Left colon (tissue), 2 donors: ENCODE results near the gene AHSG. TPM values are rescaled to one million over a fixed set of nuclear protein-coding genes. Genes with fewer than 3 reads are reported as not detected.
"Not testable (repeated sequence)": the region's sequence is repeated elsewhere in the genome, so short reads cannot be mapped to it uniquely, and the experiment has no call there.

Source experiments
- ATAC-seq: fragments of 200-7000 bp; cut with Tn5 transposase; one replicate; pipeline ENCODE4 v1.9.1; 2020; ENCODE audit warnings: mild to moderate bottlenecking, moderate library complexity
- DNase-seq, 2 donors: peaks; one replicate each; pipeline ENCODE4 v3.0.0-alpha.2; 2020
- intact Hi-C, 2 donors: fragments of 100-400 bp; cut with DNase I in 1 of 2; cut with micrococcal nuclease in 1 of 2; formaldehyde crosslinking; loops; one replicate each; pipeline versions ENCODE4 v1.11.2 to v1.14.0; 2022; cut with DNase I, micrococcal nuclease
- total RNA-seq, 2 donors: library from RNA; stranded (reverse); fragmentation: NEBNext Ultra II Directional; extraction: Animal tissue kit (Norgen Biotek cat#: 25700); gene quantifications; one replicate each; pipeline ENCODE4 v1.2.1, GENCODE V29; 2021
- donor health status: DM: no; HTN: no; CAD: no.
- donor health status: DM: yes; HTN: yes; CAD: no.

The AHSG gene
- total RNA-seq, 2 donors from 2014 or later: not detected

DNA sequence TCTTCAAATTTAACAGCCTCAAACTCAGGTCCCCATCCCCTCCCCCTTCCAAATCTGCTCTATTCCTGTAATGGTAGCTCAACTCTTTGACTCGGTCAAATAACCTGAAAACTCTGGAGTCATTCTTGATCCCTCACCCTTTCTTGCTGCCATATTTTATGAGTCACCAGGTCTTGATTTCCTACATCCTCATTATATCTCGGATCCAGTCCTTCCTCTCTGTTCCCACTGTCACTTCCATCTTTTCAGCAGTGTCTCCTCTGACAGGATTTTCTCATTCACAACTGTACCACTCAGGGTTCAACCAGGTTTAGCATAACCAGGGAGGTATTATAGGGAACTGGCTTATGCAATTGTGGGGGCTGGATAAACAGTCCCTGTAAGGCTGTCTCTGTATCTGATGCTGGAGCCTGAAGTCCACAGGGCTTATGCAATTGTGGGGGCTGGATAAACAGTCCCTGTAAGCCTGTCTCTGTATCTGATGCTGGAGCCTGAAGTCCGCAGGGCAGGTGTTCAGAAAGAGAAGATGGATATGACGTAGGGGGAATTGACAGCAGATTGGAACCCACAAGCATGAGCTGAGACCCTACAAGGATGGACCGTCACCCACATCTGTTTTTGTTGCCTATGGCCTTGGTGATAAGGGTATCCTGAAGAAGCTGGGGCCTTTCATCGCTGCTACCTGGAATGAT lies 18.2 kb downstream of the AHSG start:
- intact Hi-C loops: no loop called here
- DNase-seq (no peak), ATAC-seq (no peak)

DNA sequence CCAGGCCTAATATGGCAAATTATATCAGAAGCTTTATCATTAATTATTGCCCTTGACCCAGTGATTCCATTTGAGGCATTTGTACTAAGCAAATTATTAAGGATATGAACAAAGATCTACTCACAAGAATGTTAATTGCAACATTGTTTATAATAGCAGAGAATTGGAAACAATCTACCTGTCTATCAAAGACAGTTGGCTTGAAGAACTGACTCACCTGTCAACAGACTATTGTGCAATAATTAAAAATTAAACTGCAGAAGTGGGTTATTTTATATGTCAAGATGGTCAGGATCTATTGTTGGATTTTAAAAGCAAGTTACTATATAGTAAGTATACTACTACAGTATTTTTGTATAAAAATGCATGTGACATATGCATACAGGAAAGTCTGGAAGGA lies 20.6 kb downstream of the AHSG start:
- ATAC-seq (no peak), DNase-seq (no peak)
- intact Hi-C loops: no loop called here

DNA sequence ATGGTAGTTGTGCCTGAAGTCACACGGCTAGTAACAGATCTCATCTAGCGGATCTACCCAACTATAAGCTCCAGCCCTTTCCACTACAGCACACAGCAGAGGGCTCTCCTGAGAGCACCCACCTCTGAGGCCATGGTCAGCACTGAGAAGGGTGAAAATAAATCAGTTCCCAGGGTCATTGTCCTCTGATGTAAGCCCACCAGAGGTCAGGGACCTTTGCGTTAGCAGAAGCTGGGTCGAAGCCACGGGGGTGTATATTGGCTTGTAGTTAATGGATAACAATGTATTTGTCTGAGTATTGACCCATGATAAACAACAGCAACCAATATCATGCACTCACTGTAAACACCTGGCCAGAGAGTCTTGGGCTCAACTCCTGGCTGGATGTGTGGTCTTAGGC lies 21.3 kb downstream of the AHSG start:
- DNase-seq, ATAC-seq, intact Hi-C loops: not testable (repeated sequence)

DNA sequence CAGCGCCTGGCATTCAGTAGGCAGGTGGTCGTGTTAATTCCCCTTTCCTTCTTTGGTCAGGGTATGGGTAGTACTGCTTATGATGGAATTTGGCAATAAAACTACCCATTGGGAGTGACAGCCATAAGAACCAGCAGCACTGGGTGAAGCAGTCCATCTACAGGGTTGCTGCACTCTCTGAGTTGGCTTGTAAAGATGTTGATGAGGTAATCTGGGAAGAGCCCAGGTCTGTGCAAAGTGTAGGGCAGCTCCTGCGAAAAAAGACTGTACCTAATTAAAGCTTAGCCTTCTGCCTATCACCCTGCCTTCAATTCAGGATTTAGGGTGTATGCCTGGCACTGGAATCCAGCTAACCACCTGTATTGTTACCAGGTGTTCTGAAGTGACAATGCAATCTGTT lies 22.7 kb downstream of the AHSG start:
- DNase-seq (no peak), ATAC-seq (peak; percentile 47)
- intact Hi-C loops: no loop called here

DNA sequence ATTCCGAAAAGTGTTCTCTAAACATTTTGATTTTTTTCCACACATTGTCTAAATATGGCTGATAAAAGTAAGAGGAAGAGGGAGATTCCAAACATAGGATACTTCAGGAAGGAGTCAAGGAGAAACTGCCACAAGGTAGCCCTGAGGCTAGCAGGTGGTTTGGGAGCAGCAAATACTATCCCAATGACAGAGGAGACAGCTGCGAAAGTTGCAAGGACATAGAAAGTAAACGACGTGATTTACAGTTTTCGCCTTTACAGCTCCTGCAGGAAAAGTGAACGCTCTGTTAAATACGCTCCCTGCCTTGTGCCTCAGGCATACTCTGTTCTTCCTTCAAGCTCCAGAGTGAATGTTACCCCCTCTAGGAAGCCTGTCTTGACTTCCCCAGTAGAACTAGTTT lies 23.7 kb downstream of the AHSG start:
- intact Hi-C loops: no loop called here
- DNase-seq (no peak), ATAC-seq (no peak)

DNA sequence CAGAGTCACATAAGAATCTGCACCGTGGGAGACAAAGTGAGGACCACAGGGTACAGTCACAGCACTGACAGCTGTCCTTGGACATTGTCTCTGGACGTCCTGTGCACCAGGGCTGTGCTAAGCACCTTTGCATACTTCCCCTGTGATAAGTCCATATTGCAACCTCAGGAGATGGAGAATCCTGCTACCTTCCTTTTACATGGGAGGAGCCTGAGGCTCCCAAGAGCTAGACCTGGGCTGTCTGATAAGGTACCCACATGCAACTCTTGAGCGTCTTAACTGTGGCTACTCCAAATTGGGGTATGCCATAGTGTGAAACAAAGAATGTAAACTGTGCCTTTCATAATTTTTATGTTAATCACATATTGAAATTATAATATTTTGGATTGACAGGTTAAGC lies 24.8 kb downstream of the AHSG start:
- DNase-seq: no peak
- intact Hi-C loops: no loop called here
- no peak for ATAC-seq

DNA sequence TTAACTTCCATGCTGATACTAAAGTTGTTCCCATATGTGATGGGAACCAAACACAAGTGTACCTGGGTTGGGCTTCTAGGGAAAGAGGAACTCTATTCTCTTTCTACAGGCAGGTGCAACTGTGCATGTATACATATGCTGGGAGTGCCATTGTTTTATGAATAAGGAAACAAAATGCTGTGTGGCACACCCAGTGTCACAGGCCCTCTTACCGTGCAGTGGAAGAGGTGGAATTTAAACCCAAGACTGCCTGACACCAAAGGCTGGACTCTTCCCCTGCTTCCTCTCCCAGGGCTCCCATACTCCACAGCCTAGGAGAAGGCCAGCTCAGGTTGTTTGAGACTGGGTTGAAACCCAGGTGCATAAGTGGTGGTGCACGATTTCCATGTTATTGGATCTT lies 25.4 kb downstream of the AHSG start:
- intact Hi-C loops: no loop called here
- peak; percentile 99 for ATAC-seq
- peak; percentile 51 to 63 for DNase-seq

DNA sequence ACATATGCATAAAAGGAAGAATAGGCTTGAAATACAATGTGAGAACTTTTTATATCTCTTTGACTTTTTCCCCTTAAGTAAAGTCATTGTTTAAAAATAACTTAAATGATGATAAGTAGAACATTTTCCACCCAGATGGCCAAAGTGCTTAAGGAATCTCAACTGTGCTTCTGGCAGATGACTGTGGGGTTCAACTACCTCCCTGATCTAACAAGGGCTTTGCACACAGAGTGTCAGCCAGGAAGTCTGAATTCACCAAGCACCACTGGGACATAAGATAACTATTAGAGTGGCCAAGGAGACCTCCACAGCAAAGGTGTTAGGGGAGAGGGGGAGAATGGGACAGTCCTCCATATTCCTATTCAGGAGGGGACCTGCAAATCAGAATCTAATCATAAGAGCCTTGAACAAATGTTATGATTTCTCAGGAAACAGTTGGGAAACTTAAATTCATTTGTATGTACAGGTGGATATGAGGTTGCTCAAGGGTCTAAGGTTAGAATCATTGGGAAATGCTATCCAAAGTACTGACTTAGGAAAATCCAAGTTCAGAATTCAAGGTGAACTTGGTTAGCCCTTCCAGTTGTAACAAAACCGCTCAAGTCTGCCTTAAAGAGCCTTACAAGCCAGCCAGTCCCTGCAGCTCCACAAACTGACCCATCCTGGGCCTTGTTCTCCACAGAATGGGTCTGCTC lies 27.1 kb downstream of the AHSG start, which contains the start of gene FETUB:
Gene FETUB, plus strand, starts transcription at position 622 of the 695 bp plus-strand sequence. Its CDS starts 62 bp downstream, at position 684.
- DNase-seq: no peak
- intact Hi-C loops: no loop called here
- no peak for ATAC-seq

DNA sequence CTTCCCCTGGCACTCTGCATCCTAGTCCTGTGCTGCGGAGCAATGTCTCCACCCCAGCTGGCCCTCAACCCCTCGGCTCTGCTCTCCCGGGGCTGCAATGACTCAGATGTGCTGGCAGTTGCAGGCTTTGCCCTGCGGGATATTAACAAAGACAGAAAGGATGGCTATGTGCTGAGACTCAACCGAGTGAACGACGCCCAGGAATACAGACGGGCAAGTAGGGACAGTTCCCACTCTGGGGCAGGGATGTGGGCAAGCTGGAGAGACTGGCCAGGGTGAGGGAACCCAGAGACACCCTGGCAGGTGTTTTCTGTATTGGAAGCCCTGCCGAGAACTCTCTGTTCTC lies 27.6 kb downstream of the AHSG start:
- intact Hi-C loops: no loop called here
- ATAC-seq (no peak), DNase-seq (no peak)

DNA sequence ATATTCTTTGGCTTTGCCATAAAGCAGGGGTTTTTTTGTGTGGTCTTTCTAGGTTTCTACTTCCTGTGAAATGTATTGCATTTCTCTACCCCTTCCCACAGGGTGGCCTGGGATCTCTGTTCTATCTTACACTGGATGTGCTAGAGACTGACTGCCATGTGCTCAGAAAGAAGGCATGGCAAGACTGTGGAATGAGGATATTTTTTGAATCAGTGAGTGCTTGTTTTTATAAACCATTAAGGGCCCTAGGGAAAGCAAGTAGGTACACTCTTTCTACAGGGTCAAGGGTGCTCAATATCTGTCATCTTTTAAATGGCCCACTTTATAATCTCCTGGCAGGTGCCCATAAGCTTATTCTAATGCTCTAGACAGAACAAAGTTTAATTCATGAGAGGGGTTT lies 28.1 kb downstream of the AHSG start:
- ATAC-seq: no peak
- intact Hi-C loops: no loop called here
- DNase-seq: no peak

DNA sequence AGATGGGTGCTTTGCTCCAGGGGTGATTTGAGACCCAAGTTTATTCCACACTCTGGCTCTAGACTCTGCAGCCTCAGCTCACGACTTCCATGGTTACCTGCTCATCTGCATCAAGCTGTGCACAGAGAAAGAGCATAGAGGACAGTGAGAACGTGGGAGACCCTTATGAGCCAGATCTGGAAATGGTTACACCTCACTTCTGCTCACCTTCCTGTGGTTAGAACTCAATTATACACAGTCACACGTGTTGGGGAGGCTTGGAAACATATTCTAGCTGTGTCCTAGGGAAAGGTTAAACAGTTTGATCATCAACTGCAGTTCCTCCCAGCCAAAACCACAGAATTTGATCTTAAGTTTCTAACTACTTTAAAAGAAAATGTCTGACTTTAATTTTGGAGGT lies 29.2 kb downstream of the AHSG start:
- intact Hi-C loops: no loop called here
- ATAC-seq: no peak
- DNase-seq: no peak

DNA sequence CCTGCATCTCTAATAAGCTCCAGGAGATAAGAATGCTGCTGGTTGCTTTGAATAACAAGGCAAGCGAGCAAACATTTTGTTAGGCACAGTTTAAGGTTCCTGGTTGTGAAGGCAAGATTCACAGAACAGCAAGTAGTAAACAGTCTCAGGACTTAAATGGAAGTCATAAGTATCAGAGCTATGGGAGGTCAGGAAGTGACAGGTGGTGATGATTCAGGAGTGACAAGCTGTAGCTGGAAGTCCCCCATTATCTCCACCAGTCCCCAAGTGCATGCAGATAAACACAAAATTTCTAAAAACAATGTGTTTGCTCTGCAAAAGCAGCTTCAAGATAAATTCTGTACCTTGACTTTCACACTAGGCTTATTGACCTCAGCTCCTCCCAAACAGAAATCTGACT lies 30.6 kb downstream of the AHSG start:
- intact Hi-C loops: no loop called here
- ATAC-seq (no peak), DNase-seq (no peak)

DNA sequence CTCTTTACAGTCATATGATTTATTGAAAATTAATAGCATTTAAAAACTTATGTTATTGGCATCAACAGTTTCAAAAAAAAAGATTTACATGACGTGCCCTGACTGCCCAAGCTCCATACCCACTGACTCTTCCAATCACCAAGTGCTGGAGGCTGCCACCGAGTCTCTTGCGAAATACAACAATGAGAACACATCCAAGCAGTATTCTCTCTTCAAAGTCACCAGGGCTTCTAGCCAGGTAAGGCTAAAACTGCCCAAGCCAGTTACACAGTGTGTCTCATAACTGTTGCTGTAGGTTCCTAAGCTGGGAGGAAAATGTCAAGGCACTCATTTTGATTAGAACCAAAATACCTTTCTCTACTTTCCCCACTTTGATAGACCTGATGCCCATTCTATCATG lies 31.8 kb downstream of the AHSG start:
- ATAC-seq: no peak

DNA sequence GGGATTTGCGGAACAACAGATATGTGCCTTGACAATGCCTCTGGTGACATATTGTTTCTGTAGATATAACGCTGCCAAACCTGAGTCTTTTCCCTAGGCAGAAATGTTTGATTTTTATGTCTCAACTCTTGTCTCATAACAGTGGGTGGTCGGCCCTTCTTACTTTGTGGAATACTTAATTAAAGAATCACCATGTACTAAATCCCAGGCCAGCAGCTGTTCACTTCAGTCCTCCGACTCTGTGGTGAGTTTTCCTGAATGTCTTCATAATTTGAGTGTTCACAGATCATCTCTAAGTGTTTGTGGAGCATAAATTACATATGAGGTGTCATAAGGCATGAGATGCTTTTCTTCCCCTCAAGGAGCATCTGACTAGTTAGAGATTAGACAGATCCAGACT lies 33.2 kb downstream of the AHSG start:
- DNase-seq (no peak), ATAC-seq (no peak)
- intact Hi-C loops: no loop called here

More for the DNA sequence above, 31.8 kb downstream of the AHSG start:
- no peak for DNase-seq
- intact Hi-C loops: no loop called here

DNA sequence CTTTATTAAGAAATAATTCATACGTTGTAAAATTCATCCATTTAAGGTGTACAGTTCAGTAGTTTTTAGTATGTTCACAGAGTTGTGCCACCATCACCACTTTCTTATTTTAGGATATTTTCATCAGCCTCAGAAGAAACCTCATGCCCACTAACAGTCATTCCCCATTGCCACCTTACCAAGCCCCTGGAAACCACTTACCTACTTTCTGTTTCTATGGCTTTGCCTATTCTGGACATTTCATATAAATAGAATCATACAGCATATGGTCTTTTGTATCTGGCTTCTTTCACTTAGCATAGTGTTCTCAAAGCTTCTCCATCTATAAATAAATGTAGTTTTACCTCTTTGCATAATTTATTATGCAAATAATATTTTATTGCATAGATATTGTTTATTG lies 34.0 kb downstream of the AHSG start:
- no peak for DNase-seq
- ATAC-seq: no peak
- intact Hi-C loops: no loop called here

DNA sequence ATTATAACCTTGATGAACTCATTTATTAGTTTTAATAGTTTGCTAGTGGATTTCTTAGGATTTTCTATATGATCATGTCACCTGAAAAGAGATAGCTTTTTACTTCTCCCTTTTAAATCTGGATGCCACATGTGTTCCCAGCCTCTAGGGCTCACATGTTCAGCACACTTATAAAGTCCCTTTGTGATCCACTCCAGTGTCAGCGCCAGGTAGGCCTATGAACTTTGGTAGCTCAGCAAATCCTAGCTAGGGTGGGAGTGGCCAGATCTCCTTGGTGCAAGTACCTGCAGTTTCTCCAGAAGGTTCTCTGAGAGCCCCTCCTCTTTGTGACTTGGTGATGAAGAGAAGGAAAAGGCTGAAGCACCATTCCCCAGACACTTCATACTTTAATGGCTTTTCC lies 36.0 kb downstream of the AHSG start:
- ATAC-seq: no peak
- intact Hi-C loops: no loop called here
- no peak for DNase-seq

DNA sequence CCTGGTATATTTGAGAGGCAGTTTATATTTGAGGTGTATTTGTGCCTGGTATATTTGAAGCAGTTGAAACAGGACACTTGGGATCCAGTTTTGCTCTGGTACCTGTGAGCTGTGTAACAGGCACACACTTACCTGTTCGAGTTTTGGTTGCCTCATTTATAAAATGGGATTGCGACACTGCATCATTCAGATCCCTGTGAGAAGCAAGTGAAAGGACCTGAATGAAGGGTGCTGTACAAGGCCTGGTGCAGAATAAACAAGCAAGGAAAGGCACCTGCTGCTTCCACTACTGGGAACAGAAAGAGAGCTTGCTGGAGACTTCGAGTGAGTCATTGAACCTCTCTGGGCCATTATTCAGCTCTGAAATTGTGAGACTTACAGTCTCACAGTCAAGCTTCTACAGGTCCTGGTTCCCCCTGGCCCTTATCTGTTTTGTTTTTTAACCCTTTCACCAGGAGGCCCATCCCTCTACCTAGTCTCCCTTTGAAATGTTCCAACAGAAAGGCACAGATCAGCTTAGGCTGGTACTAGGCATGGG lies 38.9 kb downstream of the AHSG start:
- no peak for DNase-seq
- intact Hi-C loops: no loop called here
- ATAC-seq: no peak

DNA sequence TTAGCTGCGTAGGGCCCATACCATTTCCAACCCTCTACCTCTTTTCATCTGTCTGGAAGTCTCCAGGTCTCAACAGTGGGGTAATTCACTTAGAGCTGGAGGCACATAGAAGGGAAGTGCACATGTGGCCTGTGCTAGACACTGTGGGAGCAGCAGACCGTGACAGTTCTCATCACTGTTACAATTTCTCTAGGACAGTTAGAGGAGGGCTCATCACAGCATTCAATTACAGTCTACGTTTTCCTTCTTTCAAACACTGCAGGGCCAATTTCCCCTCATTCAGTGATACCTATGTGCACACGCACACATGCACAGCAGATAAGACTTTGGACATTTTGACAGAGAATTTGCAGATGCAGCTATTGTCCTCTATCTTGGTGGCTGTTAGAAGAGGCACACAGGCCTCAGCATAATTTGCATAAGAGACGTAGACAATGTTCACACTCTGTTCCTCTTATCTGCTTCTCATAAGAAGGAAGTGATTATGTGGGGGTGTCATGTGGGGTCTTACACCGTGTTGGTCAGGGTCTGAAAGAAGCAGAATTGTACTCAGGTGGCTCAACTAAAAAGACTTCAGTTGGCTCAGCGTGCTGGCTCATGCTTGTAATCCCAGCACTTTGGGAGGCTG lies 40.3 kb downstream of the AHSG start:
- intact Hi-C loops: no loop called here
- ATAC-seq (no peak), DNase-seq (no peak)

DNA sequence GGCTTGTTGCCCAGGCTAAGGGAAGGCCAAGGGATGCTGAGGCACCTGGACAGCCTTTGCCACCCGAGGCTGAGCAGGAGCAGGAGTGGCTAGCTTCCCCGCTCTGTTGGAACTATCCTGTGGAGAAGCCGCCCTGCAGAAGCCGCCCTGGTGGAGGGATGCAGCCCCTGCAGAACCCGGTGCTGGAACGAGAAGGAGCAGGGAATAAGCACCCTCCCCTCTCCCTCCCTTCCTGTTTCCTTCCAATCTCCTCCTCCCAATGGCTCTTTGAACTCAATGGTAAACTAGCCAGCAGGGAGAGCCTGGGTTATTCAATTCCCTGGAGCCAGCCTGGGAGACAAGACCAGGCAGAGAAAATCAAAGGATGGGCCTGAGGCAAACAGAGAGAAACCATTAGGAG lies 41.1 kb downstream of the AHSG start:
- intact Hi-C loops: no loop called here
- ATAC-seq (no peak), DNase-seq (no peak)
